Amniotic stem cell (primary cell): ENCODE results near the gene CDH23.

Experiments used
- DNase-seq: peaks from one replicate; lab custom pipeline; 2025; lab: John Stamatoyannopoulos, UW

The CDH23 gene

DNA sequence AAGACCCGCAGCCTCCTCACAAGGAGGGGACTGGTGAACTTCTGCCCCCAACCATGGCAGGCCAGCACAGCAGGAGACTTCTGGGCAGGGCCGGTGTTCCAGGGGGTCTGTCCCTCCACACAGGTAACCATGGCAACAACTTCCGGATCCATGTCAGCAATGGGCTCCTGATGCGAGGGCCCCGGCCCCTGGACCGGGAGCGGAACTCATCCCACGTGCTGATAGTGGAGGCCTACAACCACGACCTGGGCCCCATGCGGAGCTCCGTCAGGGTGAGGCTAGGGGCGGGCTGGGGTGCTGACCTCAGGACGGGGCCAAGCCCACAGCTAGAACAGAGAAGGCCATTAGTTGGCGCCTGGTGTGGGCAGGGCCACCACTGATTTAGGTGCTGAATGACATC lies 328.5 kb downstream of the CDH23 start:
- no peak for DNase-seq

GRCh38 chr10:71725998-71726579 lies 329.4 kb downstream of the CDH23 start:
- DNase-seq, result no peak

GRCh38 chr10:71726580-71727104 lies 329.9 kb downstream of the CDH23 start:
- DNase-seq, result no peak

- no peak for DNase-seq
Observed at GRCh38 chr10:71727105-71727737, 330.5 kb downstream of the CDH23 start.

DNA sequence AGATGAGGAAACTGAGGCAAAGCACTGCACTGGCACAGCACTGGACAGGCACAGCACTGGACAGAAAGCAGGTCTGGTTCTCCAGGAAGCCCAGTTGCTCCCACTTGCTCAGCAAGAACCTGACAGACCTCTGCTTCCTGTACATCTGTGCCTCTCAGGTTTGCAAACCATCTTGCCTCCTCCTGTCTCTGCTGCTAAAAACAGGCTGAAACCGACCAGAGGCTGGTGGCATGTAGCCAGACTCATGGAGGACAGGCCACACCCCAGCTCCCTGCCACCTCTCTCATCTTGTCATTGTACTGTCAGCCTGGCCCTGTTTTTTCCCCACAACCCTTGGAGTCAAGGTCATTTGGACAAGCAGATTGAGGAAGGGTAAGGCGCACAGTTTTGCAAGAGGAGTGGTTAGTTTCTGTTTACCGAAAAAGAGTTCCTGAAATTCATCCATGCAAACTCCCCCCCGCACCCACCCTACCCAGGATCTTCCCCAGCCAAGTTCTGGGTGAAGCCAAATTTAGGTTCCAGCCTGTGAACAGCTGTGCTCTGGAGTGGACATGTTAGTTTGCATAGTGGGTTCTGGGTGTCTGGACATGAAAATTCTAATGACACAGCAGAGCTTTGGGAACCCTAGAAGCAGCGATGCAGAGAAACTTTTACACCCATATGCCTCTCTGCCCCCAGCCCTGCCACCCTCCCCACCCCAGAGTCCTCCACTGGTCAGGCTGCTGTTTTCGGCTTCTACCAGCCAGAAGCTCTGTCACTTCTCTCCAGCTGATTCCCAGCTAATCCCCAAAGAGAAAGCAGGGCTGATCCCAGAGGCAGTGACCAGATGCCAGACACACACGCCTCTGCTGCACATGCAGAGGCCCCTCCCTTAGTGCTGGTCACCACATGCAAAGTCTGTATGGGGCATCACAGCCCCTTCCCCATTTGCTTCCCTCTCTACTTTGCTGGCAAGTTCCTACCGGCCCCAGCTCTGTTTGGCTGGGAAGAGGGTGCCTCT lies 331.3 kb downstream of the CDH23 start:
- no peak for DNase-seq

GRCh38 chr10:71729161-71729636 lies 332.5 kb downstream of the CDH23 start:
- DNase-seq, result no peak

DNA sequence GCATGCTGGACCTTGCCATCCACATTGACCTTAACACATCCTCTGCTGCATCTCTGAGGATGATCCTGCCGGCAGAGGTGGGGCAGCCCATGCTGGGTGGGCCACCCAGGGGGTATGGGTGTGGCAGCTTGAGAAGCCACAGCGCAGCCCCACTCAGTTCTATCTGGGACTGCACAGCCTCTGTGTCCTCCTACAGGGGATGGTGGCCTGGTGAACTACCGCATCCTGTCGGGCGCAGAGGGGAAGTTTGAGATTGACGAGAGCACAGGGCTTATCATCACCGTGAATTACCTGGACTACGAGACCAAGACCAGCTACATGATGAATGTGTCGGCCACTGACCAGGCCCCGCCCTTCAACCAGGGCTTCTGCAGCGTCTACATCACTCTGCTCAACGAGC lies 335.1 kb downstream of the CDH23 start:
- DNase-seq, result no peak

- no peak for DNase-seq
Observed at GRCh38 chr10:71734797-71735196, 338.1 kb downstream of the CDH23 start.

DNA sequence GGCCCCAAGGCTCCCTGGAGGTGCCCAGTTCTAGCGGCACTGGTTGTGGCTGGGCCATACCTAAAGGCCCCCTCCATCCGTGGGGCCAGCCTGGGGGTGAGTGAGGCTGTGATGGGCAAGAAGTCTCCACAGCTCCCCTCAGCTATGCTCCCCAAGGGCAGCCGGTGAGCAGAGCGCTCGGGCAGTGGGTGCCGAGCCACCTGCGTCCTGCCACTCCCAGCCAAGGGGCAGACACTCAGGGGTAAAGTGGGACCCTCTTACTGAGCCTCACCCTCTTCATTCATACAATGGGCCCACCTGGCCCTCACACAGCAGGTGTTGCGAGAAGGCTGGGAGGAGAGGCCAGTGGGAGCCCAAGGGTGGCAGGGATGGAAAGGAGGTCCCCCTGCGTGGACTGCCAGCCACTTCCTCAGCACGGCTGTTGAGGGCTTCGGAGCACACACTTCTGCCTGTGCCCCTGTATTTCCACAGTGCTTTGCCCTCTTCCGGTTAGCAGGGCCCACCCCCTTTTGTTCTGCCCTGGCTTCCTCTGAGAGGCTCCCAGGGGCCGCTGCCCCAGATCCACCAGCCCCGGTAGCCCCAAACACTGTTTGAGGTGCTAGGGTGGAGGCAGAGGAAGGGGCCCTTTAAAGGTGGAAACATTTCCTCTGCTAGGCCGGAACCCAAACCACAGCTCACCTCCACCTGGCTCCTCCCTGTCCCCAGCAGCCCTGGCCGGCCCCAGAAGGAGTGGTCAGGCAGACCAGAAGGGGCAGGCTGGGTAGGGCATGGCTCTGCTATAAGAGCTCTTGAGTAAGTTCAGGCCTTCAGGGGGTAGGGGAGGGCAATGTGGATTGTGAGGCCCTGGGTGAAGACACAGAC lies 339.2 kb downstream of the CDH23 start:
- DNase-seq, result no peak

- DNase-seq, result no peak
Observed at GRCh38 chr10:71736570-71736952, 339.8 kb downstream of the CDH23 start.

GRCh38 chr10:71737001-71737833 lies 340.5 kb downstream of the CDH23 start:
- DNase-seq, result no peak

DNA sequence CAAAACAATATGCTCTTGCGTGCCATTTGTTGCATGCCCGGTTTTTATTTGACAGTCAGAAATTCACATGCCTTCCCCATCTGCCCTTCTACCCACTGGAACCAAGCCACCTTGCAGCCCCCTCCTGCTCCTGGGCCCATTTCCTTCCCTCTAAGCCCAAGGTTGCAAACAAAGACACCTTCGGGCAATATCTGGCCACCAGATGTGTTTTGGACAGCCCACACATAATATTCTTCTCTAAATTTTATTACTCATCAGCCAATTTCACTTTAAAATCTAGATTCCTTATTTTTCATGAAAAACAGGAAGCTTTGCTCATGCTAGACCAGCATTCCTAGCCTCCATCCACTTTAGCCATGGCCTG lies 341.1 kb downstream of the CDH23 start:
- DNase-seq, result no peak

- no peak for DNase-seq
Observed at GRCh38 chr10:71739358-71739900, 342.7 kb downstream of the CDH23 start.

DNA sequence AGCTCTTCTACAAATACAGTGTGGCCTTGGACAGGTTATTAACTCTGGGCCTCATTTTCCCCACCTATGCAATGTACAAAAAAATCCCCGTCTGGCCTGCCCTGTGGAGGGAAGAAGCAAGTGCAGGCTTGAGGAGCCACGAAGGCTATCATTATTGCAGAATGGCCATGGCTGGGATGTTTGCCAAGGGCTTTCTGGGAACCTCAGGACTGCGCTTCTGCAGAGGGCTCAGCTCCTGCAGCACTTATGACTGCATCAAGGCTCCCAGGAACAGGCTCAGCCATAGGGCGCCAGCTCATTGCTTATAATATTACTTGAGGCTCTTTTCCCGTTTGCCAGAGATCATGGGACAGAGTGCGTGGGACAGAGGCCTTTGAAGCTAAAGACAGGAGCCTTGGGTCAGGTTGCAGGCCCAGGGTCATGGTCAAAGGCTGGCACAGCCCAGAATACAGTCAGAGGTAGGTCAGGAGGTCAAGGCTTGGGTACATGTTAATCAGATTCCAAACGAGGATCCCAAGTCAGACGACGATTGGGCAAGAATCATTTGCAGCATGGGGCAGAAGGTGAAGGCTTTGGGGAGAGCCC lies 343.4 kb downstream of the CDH23 start:
- no peak for DNase-seq

- no peak for DNase-seq
Observed at GRCh38 chr10:71741029-71741428, 344.3 kb downstream of the CDH23 start.

GRCh38 chr10:71741671-71742070 lies 345.0 kb downstream of the CDH23 start:
- DNase-seq, result no peak

GRCh38 chr10:71742301-71743088 lies 345.8 kb downstream of the CDH23 start:
- DNase-seq, result no peak

- DNase-seq, result no peak
Observed at GRCh38 chr10:71743089-71743838, 346.5 kb downstream of the CDH23 start.
